Mucosa of stomach (tissue), 1 donor: Measurements from ENCODE around the gene CLCN7.

ENCODE experiments used
- H3K27me3 ChIP-seq: one replicate; pipeline ENCODE4 v1.7.0; 2013; ENCODE audit warnings: mild to moderate bottlenecking, low read length; ENCODE audit not compliant: control insufficient read depth, insufficient read depth
- H3K36me3 ChIP-seq: one replicate; pipeline ENCODE4 v1.7.0; 2013; ENCODE audit warnings: low read length; ENCODE audit not compliant: control insufficient read depth, insufficient read depth
- H3K4me1 ChIP-seq: one replicate; pipeline ENCODE4 v1.7.0; 2013; ENCODE audit warnings: mild to moderate bottlenecking, low read length; ENCODE audit not compliant: control insufficient read depth, insufficient read depth
- H3K4me3 ChIP-seq: one replicate; pipeline ENCODE4 v1.7.0; 2013; ENCODE audit warnings: low read length
- H3K9ac ChIP-seq: one replicate; pipeline ENCODE4 v1.7.0; 2013; ENCODE audit warnings: mild to moderate bottlenecking, low read length, moderate library complexity
- H3K9me3 ChIP-seq: one replicate; pipeline ENCODE4 v1.7.0; 2013; ENCODE audit warnings: mild to moderate bottlenecking, low read length, moderate library complexity; ENCODE audit not compliant: control insufficient read depth
- donor health status: Pancreatic carcinoma.

CLCN7 gene

GRCh38 chr16:1499756-1500464 is 25.1 kb upstream of the CLCN7 start:
- no peak overlapping the region for H3K9ac ChIP-seq
- no peak overlapping the region for H3K4me3 ChIP-seq
- no peaks in the 10 kb centered on the region for H3K36me3 ChIP-seq
- H3K9me3 ChIP-seq: no peaks in the 10 kb centered on the region
- peaks cover 1% of the 10 kb centered on the region for H3K4me1 ChIP-seq
- H3K27me3 ChIP-seq: no peaks in the 10 kb centered on the region

DNA sequence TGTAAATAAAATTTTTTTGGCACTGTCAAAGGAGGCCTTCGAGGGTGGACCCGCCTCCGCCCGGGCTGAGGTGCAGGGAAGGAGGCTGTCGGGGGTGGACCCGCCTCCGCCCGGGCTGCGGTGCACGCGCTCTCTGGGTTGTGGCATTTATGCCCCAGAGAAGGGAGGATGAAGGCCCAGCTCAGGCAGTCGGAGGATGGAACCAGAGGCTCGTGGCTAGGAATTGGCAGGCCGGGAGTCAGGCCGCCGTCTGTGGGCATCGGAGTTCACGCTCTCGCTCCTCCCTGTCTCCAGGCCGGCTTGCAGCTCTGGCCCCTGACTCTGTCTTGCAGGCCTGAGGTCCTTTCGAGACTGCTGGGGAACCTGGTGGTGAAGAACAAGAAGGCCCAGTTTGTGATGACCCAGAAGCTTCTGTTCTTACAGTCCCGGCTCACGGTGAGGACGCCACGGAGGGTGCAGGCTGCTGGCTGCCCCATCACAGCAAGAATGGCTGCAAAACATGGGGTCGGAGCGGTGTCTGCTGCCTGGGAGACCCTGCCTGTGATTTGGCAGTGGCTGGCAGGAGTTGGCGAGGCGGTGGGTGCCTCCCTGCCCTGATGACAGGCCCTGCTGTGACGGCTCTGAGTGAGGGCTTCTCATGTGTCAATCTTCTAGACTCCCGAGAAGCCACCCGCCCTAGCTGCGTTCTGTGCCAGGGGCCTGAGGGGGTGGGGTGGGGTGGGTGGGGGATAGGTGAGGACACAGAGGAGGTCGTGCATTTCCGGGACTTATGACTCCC is 24.3 kb upstream of the CLCN7 start:
- no peaks in the 10 kb centered on the region for H3K27me3 ChIP-seq
- H3K4me3 ChIP-seq: no peak overlapping the region
- H3K9me3 ChIP-seq: no peaks in the 10 kb centered on the region
- H3K36me3 ChIP-seq: no peaks in the 10 kb centered on the region
- H3K4me1 ChIP-seq: peaks cover 8% of the 10 kb centered on the region
- no peak overlapping the region for H3K9ac ChIP-seq

DNA sequence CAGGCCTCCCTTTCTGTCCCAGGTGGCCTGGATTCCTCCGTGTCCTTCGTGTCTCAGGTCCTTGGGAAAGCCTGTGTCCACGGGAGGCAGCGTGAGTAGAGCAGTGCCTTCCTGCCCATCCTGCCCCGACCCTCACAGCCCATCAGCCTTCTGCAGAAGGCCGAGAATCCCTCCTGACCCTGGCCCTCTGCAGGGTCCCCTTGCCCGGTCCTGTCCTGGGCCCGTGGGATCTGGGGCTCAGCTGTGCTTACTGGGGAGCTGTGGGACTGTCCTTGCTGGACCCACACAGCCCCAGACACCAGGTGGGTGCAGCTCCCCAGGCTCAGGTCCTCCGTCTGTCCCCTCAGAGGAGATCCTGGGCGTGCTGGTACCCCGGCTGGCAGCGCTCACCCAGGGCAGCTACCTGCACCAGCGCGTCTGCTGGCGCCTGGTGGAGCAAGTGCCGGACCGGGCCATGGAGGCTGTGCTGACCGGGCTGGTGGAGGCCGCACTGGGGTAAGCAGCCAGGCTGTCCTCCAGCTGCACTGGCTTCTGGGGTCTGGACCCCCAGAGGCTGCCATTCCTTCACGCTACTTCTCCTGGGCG is 22.3 kb upstream of the CLCN7 start:
- Histone ChIP-seq H3K27me3 (no peaks in the 10 kb centered on the region), H3K9ac (no peak overlapping the region), H3K4me3 (no peak overlapping the region), H3K9me3 (no peaks in the 10 kb centered on the region), H3K36me3 (no peaks in the 10 kb centered on the region), H3K4me1 (peaks cover 20% of the 10 kb centered on the region)

DNA sequence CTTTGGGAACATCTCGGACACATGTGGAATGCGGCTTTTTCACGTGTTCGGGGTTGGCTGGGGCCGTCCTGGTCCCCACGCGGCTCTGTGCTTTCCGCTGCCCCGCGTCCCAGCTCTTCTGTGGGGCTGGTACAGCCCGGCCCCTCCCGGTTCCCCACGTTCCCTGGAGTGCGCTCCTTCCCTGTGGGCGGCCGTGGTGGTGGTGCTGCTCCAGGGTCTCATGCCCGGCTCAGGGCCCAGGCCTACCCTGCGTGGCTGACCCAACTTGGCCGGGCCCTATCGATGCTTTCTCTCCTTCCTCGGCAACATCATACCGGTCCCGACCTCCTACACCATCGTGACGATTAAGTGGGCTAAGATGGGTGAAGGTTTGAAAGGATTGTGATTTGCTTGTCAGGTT is 21.6 kb upstream of the CLCN7 start:
- no peak overlapping the region for H3K4me3 ChIP-seq
- no peaks in the 10 kb centered on the region for H3K9me3 ChIP-seq
- H3K4me1 ChIP-seq: peaks cover 20% of the 10 kb centered on the region
- no peak overlapping the region for H3K9ac ChIP-seq
- H3K36me3 ChIP-seq: no peaks in the 10 kb centered on the region
- H3K27me3 ChIP-seq: no peaks in the 10 kb centered on the region

DNA sequence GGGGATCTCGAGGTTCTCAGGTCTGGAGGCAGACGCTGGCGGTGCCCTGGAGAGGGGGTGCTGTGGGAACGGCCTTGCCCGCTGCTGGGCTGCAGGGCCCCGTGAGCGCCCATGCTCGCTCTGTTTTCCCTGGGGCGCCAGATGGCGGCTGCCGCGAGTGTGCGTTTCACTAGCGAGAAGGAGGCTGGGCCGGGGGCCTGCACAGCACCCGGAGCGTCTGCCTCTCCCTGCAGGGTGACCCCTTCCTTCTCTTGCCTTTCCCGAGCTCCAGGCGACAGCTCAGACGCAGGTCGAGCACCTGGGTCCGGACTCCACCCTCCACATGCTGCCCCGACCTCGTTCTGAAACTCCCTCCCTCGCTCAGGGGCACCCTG is 21.0 kb upstream of the CLCN7 start:
- H3K4me3 ChIP-seq: no peak overlapping the region
- no peaks in the 10 kb centered on the region for H3K36me3 ChIP-seq
- no peaks in the 10 kb centered on the region for H3K27me3 ChIP-seq
- no peak overlapping the region for H3K9ac ChIP-seq
- peaks cover 20% of the 10 kb centered on the region for H3K4me1 ChIP-seq
- H3K9me3 ChIP-seq: no peaks in the 10 kb centered on the region

DNA sequence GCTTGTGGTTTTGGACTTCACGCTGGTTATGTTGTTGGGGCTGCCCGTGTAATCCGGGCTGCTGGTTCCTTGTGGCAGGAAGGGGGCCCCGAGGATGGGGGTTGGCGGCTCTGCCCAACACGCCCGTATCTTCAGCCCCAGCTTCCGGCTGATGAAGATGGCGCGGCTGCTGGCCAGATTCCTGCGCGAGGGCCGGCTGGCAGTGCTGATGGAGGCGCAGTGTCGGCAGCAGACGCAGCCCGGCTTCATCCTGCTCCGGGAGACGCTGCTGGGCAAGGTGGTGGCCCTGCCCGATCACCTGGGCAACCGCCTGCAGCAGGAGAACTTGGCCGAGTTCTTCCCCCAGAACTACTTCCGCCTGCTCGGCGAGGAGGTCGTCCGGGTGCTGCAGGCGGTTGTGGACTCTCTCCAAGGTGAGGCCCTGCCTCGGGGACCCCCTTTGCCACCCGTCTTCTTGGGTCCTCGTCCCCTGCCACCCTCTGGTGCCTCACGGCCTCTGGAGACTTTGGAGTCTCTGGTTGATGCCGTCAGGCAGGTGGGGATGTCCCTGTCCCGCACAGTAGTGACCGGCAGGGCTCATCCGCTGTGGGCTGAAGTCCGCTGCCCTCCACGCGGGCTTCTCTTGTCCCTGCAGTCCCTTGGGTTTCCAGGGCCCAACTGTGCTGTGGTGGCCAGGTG is 20.5 kb upstream of the CLCN7 start:
- Histone ChIP-seq H3K9ac (no peak overlapping the region), H3K36me3 (no peaks in the 10 kb centered on the region), H3K4me3 (no peak overlapping the region), H3K9me3 (no peaks in the 10 kb centered on the region), H3K27me3 (no peaks in the 10 kb centered on the region), H3K4me1 (peaks cover 20% of the 10 kb centered on the region)

GRCh38 chr16:1494711-1495110 is 19.9 kb upstream of the CLCN7 start:
- no peak overlapping the region for H3K4me3 ChIP-seq
- H3K36me3 ChIP-seq: no peaks in the 10 kb centered on the region
- no peak overlapping the region for H3K9ac ChIP-seq
- no peaks in the 10 kb centered on the region for H3K27me3 ChIP-seq
- H3K4me1 ChIP-seq: peaks cover 20% of the 10 kb centered on the region
- no peaks in the 10 kb centered on the region for H3K9me3 ChIP-seq

DNA sequence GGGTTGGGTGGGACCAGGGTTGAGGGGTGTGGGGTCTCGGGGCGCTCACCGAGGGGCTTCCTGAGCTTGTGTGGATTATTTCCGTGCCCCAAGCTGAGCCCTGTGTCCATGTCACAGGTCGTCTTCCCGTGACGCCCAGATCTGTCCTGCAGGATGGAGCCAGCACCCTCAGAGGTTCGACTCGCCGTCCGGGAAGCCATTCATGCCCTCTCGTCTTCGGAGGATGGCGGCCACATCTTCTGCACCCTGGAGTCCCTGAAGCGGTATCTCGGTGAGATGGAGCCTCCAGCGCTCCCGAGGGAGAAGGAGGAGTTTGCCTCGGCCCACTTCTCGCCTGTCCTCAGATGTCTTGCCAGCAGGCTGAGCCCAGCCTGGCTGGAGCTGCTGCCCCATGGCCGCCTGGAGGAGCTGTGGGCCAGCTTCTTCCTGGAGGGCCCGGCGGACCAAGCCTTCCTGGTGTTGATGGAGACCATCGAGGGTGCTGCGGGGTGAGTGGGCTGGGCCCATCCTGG is 19.4 kb upstream of the CLCN7 start:
- no peaks in the 10 kb centered on the region for H3K27me3 ChIP-seq

DNA sequence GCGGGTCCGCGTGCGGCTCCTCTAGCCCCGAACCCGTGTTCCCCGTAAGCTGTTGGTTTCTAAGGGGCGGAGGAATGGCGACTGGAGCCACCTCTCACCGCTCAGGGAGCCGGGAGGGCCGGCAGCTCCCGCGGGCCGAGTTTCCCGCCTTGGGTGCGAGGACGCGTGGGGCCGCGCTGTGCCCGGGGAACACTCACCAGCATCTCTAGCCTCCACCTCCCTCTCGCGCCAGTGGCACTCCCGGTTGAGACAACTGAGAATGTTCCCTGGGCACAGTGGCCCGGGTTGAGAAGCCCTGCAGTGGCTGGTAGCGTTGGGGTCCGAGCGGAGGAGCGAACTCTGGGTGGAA is 18.9 kb upstream of the CLCN7 start:
- Histone ChIP-seq H3K4me3 (peak overlapping the region; percentile 19), H3K9ac (peak overlapping the region; percentile 80), H3K9me3 (no peaks in the 10 kb centered on the region), H3K36me3 (no peaks in the 10 kb centered on the region), H3K4me1 (peaks cover 20% of the 10 kb centered on the region), H3K27me3 (no peaks in the 10 kb centered on the region)

More for the DNA sequence above, 19.4 kb upstream of the CLCN7 start:
- Histone ChIP-seq H3K9ac (peak overlapping the region; percentile 80), H3K4me3 (peak overlapping the region; percentile 19), H3K9me3 (no peaks in the 10 kb centered on the region), H3K4me1 (peaks cover 20% of the 10 kb centered on the region), H3K36me3 (no peaks in the 10 kb centered on the region)

GRCh38 chr16:1492923-1493745 is 18.3 kb upstream of the CLCN7 start, which contains the start of gene TELO2:
Gene TELO2 (plus strand): TSS chr16:1493360. CDS start chr16:1494282, 922 bp downstream.
- Histone ChIP-seq H3K27me3 (no peaks in the 10 kb centered on the region), H3K9me3 (no peaks in the 10 kb centered on the region), H3K4me1 (peaks cover 20% of the 10 kb centered on the region), H3K4me3 (peak within 1 kb of the TSS; percentile 75), H3K9ac (peak within 1 kb of the TSS; percentile 80), H3K36me3 (no peaks in the 10 kb centered on the region)
